ENCODE results near the gene RABGGTA. TPM values are rescaled to one million over a fixed set of nuclear protein-coding genes. Genes with fewer than 3 reads are reported as not detected.

Gene RABGGTA
- total and polyA plus RNA-seq, 9 of the 15 experiments (the other 6 are each of a cell fraction or from before 2014, with no cell fraction given) = 4.5 to 24.2 (median 15.5) TPM

DNA sequence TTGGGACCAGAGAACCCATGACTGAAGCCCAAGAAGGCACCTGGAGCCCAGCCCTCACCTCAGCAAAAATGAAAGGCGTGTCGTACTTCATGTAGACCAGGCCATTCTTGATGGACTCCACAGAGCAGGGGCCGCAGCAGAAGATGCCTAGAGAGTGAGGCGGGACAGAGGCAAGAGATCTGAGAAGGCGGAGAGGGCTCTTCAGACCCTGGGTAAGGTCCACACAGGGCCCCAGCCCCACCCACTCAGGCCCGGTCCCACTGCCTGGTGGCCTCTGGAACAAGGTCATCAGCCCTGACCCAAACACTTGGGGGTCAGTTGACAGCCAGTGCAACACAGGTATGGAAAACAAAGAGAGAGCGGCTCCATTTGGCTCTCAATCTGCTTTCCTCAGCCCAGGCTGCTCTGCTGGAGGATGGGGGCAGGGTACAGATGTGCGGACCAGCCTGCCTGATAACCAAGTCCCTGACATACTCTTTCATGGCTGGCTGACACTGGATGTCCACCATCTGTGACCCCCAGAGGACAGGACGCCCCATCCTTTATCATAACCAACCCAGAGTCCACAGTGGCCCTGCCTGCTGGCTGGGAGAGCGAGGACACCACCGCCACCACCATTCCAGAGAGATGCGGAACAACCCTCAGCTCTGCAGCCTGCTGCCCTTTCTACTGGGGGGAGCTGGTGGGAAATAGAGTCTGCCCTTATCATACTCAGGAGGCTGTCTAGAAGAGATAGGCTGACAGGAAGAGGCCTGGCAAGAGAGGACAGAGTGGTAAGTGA, 15.3 kb downstream of the RABGGTA start (continued):
- TF ChIP-seq ZNF592 (IDR thresholded peaks at IDR 0.05) = peak; percentile 45
- peak; percentile 63; the same call in 1 of the 2 replicates for TF ChIP-seq SOX6 (IDR thresholded peaks at IDR 0.05)
- no peak for TF ChIP-seq ZNF3 (CRISPR knock-in tag; IDR thresholded peaks at IDR 0.05)
- TF ChIP-seq, protein P1, sequence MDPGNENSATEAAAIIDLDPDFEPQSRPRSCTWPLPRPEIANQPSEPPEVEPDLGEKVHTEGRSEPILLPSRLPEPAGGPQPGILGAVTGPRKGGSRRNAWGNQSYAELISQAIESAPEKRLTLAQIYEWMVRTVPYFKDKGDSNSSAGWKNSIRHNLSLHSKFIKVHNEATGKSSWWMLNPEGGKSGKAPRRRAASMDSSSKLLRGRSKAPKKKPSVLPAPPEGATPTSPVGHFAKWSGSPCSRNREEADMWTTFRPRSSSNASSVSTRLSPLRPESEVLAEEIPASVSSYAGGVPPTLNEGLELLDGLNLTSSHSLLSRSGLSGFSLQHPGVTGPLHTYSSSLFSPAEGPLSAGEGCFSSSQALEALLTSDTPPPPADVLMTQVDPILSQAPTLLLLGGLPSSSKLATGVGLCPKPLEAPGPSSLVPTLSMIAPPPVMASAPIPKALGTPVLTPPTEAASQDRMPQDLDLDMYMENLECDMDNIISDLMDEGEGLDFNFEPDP (CRISPR knock-in tag; IDR thresholded peaks at IDR 0.05) = no peak
- no peak for TF ChIP-seq SREBF1 (IDR thresholded peaks at IDR 0.05; ENCODE audit: borderline replicate concordance, low read depth, low read length)
- no peak for TF ChIP-seq HOXB6 (CRISPR knock-in tag; IDR thresholded peaks at IDR 0.05; ENCODE audit: borderline replicate concordance)
- no peak for TF ChIP-seq ZNF124 (CRISPR knock-in tag; IDR thresholded peaks at IDR 0.05)
- TF ChIP-seq IFI16 (CRISPR knock-in tag; IDR thresholded peaks at IDR 0.05) = no peak
- TF ChIP-seq NCOR1 (IDR thresholded peaks at IDR 0.05) = peak; percentile 96
- TF ChIP-seq, protein P2, sequence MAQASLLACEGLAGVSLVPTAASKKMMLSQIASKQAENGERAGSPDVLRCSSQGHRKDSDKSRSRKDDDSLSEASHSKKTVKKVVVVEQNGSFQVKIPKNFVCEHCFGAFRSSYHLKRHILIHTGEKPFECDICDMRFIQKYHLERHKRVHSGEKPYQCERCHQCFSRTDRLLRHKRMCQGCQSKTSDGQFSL (CRISPR knock-in tag; IDR thresholded peaks at IDR 0.05) = 0 out of 2 replicates have a peak, but pooled peaks have one; percentile 14
- TF ChIP-seq, protein P2 (tag; IDR thresholded peaks at IDR 0.05) = no peak
- TF ChIP-seq ZNF253 (CRISPR knock-in tag; conservative IDR thresholded peaks at IDR 0.05) = no peak
- TF ChIP-seq ZNF518B (CRISPR knock-in tag; IDR thresholded peaks at IDR 0.05) = no peak
- TF ChIP-seq, protein P3, sequence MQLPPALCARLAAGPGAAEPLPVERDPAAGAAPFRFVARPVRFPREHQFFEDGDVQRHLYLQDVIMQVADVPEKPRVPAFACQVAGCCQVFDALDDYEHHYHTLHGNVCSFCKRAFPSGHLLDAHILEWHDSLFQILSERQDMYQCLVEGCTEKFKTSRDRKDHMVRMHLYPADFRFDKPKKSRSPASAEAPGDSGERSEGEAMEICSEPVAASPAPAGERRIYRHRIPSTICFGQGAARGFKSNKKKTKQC (CRISPR knock-in tag; IDR thresholded peaks at IDR 0.05) = no peak
- no peak for TF ChIP-seq HMG20A (CRISPR knock-in tag; conservative IDR thresholded peaks at IDR 0.05)
- no peak for TF ChIP-seq SREBF2 (CRISPR knock-in tag; IDR thresholded peaks at IDR 0.05)

All from K562 (cell line).